ENCODE data around the gene AGAP1.

AGAP1 gene

DNA sequence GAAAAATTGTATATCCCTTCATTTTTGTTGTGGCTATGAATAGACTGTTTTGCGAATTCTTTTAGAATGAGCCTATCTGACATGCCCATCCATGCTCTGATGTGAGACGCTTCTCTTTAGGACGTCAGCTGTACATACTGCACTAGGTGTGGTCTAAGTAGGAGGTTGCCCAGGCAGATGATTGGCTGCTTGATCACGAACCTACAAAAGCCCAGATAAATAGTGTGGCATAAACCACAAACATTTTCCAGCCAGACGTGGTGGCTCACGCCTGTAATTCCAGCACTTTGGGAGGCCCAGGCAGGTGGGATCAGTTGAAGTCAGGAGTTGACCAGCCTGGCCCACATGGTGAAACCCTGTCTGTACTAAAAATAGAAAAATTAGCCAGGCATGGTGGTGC, 251.8 kb downstream of the AGAP1 start:
- TF ChIP-seq, protein P1, sequence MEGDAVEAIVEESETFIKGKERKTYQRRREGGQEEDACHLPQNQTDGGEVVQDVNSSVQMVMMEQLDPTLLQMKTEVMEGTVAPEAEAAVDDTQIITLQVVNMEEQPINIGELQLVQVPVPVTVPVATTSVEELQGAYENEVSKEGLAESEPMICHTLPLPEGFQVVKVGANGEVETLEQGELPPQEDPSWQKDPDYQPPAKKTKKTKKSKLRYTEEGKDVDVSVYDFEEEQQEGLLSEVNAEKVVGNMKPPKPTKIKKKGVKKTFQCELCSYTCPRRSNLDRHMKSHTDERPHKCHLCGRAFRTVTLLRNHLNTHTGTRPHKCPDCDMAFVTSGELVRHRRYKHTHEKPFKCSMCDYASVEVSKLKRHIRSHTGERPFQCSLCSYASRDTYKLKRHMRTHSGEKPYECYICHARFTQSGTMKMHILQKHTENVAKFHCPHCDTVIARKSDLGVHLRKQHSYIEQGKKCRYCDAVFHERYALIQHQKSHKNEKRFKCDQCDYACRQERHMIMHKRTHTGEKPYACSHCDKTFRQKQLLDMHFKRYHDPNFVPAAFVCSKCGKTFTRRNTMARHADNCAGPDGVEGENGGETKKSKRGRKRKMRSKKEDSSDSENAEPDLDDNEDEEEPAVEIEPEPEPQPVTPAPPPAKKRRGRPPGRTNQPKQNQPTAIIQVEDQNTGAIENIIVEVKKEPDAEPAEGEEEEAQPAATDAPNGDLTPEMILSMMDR (IDR thresholded peaks at IDR 0.05; ENCODE audit: low read depth, low read length), result no peak
- DNase-seq (ENCODE audit: low read depth in 2 of 2), result peak in 1 of 2 donors; percentile 16
- no peak overlapping the region for H3K4me3 ChIP-seq (replicated peaks in 1 of 2; ENCODE audit: low read depth in 2 of 2, low read length in 2 of 2)

GRCh38 chr2:235746257-235746934, 252.6 kb downstream of the AGAP1 start:
- peak; percentile 92 to 93 for DNase-seq (ENCODE audit: low read depth in 2 of 2)
- TF ChIP-seq, protein P1 (IDR thresholded peaks at IDR 0.05; ENCODE audit: low read depth, low read length), result peak; percentile 81

GRCh38 chr2:235747001-235747785, 253.3 kb downstream of the AGAP1 start:
- H3K4me3 ChIP-seq (replicated peaks in 1 of 2; ENCODE audit: low read depth in 2 of 2, low read length in 2 of 2), result no peak overlapping the region
- no peak for DNase-seq (ENCODE audit: low read depth in 2 of 2)
- TF ChIP-seq, protein P1 (IDR thresholded peaks at IDR 0.05; ENCODE audit: low read depth, low read length), result no peak

More at GRCh38 chr2:235746257-235746934, 252.6 kb downstream of the AGAP1 start:
- H3K4me3 ChIP-seq (replicated peaks in 1 of 2; ENCODE audit: low read depth in 2 of 2, low read length in 2 of 2), result no peak overlapping the region

DNA sequence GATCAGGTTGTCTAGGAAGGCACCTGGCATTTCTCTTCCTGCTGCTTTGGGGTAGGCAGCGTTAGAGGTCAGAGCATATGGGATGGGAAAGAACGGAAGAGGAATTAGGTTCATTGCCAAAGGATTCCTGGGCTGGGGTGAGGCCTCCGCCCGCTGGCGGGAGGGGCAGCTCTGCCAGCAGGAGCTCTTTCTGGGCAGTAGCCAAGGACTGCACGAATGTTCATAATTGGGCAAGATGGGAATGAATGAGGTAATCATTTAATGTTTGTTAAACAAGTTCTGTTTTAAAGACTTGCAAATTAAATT, 253.9 kb downstream of the AGAP1 start:
- DNase-seq (ENCODE audit: low read depth in 2 of 2), result peak in 1 of 2 donors; percentile 48
- TF ChIP-seq, protein P1 (IDR thresholded peaks at IDR 0.05; ENCODE audit: low read depth, low read length), result no peak
- H3K4me3 ChIP-seq (replicated peaks in 1 of 2; ENCODE audit: low read depth in 2 of 2, low read length in 2 of 2), result no peak overlapping the region

- DNase-seq (ENCODE audit: low read depth in 2 of 2), result peak; percentile 33 to 50
- no peak overlapping the region for H3K4me3 ChIP-seq (replicated peaks in 1 of 2; ENCODE audit: low read depth in 2 of 2, low read length in 2 of 2)
- TF ChIP-seq, protein P1 (IDR thresholded peaks at IDR 0.05; ENCODE audit: low read depth, low read length), result no peak
Observed at GRCh38 chr2:235749121-235749770, 255.4 kb downstream of the AGAP1 start.

GRCh38 chr2:235749771-235750160, 255.9 kb downstream of the AGAP1 start:
- no peak overlapping the region for H3K4me3 ChIP-seq (replicated peaks in 1 of 2; ENCODE audit: low read depth in 2 of 2, low read length in 2 of 2)
- TF ChIP-seq, protein P1 (IDR thresholded peaks at IDR 0.05; ENCODE audit: low read depth, low read length), result no peak
- no peak for DNase-seq (ENCODE audit: low read depth in 2 of 2)

Measured in cardiac fibroblast (primary cell).